GM19035 (cell line): ENCODE data around the gene LBR.

ENCODE experiments used
- ATAC-seq: cut with Tn5 transposase; IDR thresholded peaks from one replicate; pipeline ENCODE4 v1.9.1; 2021; ENCODE audit not compliant: unreplicated experiment

The LBR gene

GRCh38 chr1:225464851-225465792, 37.3 kb upstream of the LBR start:
- no peak for ATAC-seq

DNA sequence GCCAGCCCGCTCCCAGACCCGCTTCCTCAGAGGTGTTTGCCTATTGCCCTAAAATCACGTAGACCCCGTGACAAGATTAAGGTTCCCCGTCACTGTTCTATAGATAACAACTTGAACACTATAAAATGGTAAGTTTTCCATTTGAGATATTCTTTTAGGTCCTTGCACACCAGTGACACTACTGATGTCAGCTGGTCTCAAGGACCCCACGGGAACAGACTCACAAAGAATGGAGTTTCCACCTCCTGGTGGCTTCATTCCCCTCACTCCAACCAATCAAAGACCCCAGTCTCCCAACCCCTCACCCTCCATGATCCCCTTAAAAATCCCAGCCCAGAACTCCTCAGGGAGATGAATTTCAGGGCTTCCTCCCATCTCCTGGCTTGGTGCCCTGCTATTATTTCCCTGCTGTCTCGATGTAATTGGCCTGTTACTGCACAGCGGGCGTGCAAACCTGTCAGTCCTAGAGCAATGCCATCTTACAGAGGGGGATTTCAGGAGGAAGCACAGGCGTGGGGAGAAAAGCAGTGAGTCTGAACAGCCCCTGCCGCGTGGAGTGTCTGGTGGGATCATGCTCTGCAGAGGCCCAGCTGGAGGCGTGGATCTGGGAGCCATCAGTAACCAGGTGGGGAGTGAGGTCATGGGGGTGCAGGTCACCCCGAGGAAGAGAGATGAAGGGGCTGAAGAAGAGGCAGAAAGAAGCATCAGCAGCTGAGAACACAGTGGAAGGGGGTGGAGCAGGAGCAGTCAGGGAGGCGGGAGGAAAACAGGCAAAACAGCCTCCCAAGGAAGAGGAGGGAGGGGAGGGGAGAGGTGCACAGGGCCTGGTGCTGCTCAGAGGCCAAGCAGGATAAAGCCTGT, 35.1 kb upstream of the LBR start:
- no peak for ATAC-seq

DNA sequence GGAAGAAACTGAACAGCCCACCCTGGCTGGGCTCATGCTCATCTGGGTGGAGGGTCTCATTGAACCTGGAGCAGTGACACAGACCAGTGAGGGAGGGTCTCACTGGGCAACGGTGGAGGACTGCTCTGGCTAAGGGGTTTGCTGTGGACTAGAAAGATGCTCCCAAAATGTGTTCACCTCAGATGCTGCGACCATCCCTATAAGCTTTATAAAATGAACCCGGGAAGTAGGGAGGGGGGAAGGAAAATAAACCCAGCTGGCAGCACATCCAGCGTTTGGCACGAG, 34.5 kb upstream of the LBR start:
- no peak for ATAC-seq

GRCh38 chr1:225461533-225462428, 33.9 kb upstream of the LBR start:
- ATAC-seq, result no peak

- ATAC-seq, result no peak
These were observed 33.1 kb upstream of the LBR start for GRCh38 chr1:225460737-225461532.

GRCh38 chr1:225460021-225460736, 32.3 kb upstream of the LBR start:
- ATAC-seq, result no peak

- ATAC-seq, result no peak
These were observed 30.4 kb upstream of the LBR start for GRCh38 chr1:225458222-225458631.

- ATAC-seq, result no peak
These were observed 26.9 kb upstream of the LBR start for GRCh38 chr1:225454733-225455132.

GRCh38 chr1:225453797-225454648, 26.2 kb upstream of the LBR start:
- no peak for ATAC-seq

DNA sequence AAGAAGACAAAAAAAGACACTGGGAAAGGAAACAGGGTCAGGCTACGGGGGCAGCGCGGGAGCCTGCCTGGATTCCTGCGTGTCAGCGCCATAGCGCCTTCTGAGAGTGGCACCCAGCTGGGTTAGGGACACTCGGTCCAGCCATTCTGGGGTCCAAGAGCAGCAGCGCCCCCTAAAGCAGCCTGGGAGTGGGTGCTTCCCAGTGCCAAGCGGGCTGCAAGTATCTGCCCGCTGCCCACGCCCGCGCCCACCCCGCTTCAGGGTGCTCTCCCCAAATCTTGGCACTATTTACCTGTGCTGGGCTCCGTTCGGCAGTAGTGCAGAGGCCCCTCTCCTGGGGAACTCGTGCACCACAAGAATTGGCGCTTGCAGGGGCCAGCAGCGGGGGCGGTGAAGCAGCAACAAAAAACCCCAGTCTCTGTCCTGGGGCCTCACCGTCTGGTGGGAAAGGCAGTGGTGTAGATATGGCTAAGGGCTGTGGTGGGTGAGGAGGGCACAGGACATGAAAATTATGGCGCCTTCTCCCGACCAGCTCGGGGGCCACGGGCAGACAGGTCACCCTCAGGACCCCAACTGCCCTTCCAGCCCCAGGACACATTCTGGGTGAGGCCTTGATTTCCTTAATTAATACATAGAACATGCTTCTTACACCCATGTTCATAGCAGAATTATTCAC, 24.1 kb upstream of the LBR start:
- no peak for ATAC-seq

DNA sequence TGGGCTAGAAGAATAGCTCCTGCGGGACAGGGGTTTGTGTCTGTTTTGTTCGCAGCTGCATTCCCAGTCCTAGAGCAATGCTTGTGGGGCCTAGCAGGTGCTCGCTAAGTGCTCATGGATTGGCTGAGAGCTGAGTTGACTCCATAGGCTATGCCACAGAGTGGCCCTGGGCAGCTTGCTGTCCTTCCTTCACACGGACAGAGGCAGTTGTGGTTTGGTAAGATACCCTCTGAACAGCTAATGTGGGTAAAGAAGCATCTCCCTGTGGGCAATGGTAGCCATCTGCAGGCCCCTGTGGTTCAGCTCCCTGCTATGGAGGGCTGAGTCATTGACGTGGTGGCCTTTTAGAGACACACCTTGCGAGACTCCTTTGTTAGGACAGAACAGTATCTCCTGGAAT, 23.5 kb upstream of the LBR start:
- no peak for ATAC-seq

DNA sequence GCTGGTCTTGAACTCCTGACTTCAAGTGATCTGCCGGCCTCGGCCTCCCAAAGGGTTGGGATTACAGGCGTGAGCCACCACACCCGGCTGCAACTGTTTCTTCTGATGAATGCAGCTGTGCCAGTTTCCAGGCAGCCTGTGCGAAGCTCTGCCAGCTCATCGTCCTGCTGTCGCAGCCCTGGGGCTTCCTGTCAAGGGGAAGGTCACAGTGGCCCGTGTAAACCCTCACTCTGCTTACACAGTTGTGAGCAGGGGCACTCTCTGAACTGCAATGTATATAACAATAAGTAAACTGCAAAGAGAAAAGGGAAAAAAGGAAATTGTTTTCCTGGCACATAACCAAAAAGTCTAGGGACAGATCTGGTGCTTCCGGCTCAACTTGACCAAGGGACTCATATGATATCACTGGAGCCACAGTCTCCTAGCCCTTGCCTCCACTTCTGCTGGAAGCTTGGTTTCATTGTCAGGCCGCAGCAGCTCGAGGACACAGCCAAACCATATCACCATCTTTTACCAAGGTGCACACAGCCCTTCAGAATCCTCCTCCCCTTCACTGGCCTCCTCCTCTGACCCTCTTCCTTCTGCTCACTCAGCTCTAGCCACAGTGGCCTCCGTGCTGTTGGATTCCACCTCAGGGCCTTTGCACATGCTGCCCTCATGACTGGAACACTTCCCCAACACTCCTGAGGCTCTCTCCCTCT, 22.8 kb upstream of the LBR start:
- no peak for ATAC-seq

GRCh38 chr1:225449774-225450173, 21.9 kb upstream of the LBR start:
- no peak for ATAC-seq

- ATAC-seq, result no peak
These were observed 21.4 kb upstream of the LBR start for GRCh38 chr1:225449261-225449660.

DNA sequence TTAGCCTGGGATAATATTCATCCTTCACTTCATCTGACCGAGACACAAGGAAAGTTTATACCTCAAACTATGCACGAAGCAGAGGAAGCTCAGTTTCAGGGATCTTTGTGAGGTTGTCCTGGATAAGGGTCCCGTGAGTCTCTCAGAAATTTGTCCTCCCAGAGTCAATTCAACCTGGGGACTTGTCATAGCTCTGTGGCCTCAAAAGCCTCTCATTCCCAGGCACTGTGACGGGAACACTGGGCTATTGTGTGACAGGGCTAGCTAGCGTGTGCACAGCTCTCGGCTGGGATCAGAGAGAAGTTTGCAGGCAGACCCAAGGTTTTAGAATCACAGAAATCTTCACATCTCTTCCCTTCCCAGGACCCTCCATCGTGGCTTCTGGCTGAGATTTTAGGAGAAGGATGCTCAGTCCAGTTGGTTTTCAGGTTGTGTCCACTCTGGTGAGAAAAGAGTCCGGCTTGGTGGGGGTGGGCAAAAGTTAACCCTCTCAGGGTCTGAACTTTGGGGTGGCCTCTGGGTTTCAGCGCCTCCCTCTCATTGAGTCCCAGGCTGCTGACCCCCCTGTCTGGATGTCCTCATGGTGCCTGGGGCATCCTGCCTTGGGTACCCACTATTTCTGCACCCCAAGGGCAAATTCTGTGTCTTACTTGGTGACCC, 20.4 kb upstream of the LBR start:
- no peak for ATAC-seq

- no peak for ATAC-seq
These were observed 19.8 kb upstream of the LBR start for GRCh38 chr1:225447650-225448089.

GRCh38 chr1:225446981-225447615, 19.3 kb upstream of the LBR start:
- no peak for ATAC-seq
